DOHH2 (cell line): ENCODE measurements around the gene DIP2C.

Experiments
- H3F3A ChIP-seq: fragments of 200-600 bp; sonication (generic), shearing (Covaris generic); 2 replicates; pipeline ENCODE4 v1.6.0; 2016; ENCODE audit warnings: antibody characterized with exemption, mild to moderate bottlenecking; ENCODE audit not compliant: control insufficient read depth, insufficient read depth
- H3K27ac ChIP-seq: fragments of 200-600 bp; sonication (generic); 2 replicates; pipeline ENCODE4 v1.5.1; 2014; ENCODE audit warnings: low read depth, mild to moderate bottlenecking, low read length, moderate library complexity
- H3K27me3 ChIP-seq: fragments of 200-600 bp; sonication (generic); 2 replicates; pipeline ENCODE4 v1.6.1; 2014; ENCODE audit warnings: mild to moderate bottlenecking, low read length, mixed read lengths; ENCODE audit not compliant: control insufficient read depth
- H3K36me3 ChIP-seq: fragments of 200-600 bp; sonication (generic); 2 replicates; pipeline ENCODE4 v1.6.1; 2014; ENCODE audit warnings: mild to moderate bottlenecking, low read length, moderate library complexity, mixed read lengths; ENCODE audit not compliant: control insufficient read depth
- H3K4me1 ChIP-seq: fragments of 200-600 bp; sonication (generic); 2 replicates; pipeline ENCODE4 v1.6.1; 2014; ENCODE audit warnings: mild to moderate bottlenecking, low read length, mixed read lengths; ENCODE audit not compliant: control insufficient read depth
- H3K4me2 ChIP-seq: fragments of 200-600 bp; sonication (generic); 2 replicates; pipeline ENCODE4 v1.6.0; 2014; ENCODE audit warnings: mild to moderate bottlenecking, low read length, moderate library complexity
- H3K4me3 ChIP-seq: fragments of 200-600 bp; sonication (generic); 2 replicates; pipeline ENCODE4 v1.5.1; 2014; ENCODE audit warnings: mild to moderate bottlenecking, low read length, mixed read lengths
- H3K79me2 ChIP-seq: fragments of 200-600 bp; sonication (generic); 2 replicates; pipeline ENCODE4 v1.6.1; 2014; ENCODE audit warnings: mild to moderate bottlenecking, low read length, mixed read lengths; ENCODE audit not compliant: control insufficient read depth
- H3K9me2 ChIP-seq: fragments of 200-600 bp; sonication (generic); replicated peaks from 2 replicates; pipeline ENCODE4 v1.6.1; 2014; ENCODE audit warnings: mild to moderate bottlenecking, low read length, mixed read lengths; ENCODE audit not compliant: control insufficient read depth
- H3K9me3 ChIP-seq: fragments of 200-600 bp; sonication (generic); 2 replicates; pipeline ENCODE4 v1.6.1; 2014; ENCODE audit warnings: antibody characterized with exemption, low read length, mixed read lengths; ENCODE audit not compliant: control insufficient read depth, insufficient read depth
- H4K20me1 ChIP-seq: fragments of 200-600 bp; sonication (generic); 2 replicates; pipeline ENCODE4 v1.6.0; 2014; ENCODE audit warnings: low read depth, mild to moderate bottlenecking, antibody characterized with exemption, low read length, moderate library complexity; ENCODE audit not compliant: control insufficient read depth, insufficient read depth
- EZH2phosphoT487 ChIP-seq: fragments of 200-600 bp; sonication (generic); IDR thresholded peaks from 2 replicates; pipeline ENCODE4 v1.6.1; 2017; ENCODE audit warnings: borderline replicate concordance, mild to moderate bottlenecking, antibody characterized with exemption, low read length, moderate library complexity, mixed read lengths
- TF ChIP-seq, protein P1 (sequence below): fragments of 200-600 bp; sonication (generic); IDR thresholded peaks from one replicate; pipeline ENCODE4 v1.5.1; 2014; ENCODE audit warnings: antibody characterized with exemption, mild to moderate bottlenecking, low read depth, low read length; ENCODE audit not compliant: poor library complexity, severe bottlenecking

The DIP2C gene

DNA sequence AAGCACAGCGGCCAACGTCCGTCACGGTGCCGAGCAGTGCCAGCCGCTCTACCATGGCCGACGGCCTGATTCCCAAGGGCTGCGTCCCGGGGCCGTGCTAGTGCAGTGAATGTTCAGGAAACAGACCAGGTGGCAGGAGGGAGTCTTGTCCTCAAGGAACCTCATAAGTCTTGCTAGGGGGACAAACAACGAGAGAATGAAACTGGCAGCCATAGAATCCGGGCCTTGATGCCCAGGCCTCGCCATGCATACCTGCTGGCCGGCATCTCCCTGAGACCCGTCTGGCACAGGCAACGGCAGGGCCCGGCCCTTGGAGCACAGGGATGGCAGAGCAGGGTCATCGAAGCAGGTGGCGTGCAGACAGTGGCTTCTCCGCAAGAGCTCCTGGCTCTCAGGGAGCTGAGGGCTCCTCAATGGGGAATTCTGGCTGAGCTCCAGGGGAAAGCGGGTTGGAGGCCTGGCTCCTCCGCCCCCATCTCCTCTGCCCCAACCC lies 58.8 kb downstream of the DIP2C start:
- Histone ChIP-seq H3K27ac (no peak overlapping the region), H3K9me2 (no peaks in the 10 kb centered on the region), H3K36me3 (no peaks in the 10 kb centered on the region), H3K4me1 (no peaks in the 10 kb centered on the region), H3K4me2 (no peak overlapping the region), H3K27me3 (no peaks in the 10 kb centered on the region), H3F3A (no peaks in the 10 kb centered on the region), H3K9me3 (no peaks in the 10 kb centered on the region), H3K4me3 (no peak overlapping the region), H3K79me2 (no peaks in the 10 kb centered on the region), H4K20me1 (no peaks in the 10 kb centered on the region)
- TF ChIP-seq, protein P1, sequence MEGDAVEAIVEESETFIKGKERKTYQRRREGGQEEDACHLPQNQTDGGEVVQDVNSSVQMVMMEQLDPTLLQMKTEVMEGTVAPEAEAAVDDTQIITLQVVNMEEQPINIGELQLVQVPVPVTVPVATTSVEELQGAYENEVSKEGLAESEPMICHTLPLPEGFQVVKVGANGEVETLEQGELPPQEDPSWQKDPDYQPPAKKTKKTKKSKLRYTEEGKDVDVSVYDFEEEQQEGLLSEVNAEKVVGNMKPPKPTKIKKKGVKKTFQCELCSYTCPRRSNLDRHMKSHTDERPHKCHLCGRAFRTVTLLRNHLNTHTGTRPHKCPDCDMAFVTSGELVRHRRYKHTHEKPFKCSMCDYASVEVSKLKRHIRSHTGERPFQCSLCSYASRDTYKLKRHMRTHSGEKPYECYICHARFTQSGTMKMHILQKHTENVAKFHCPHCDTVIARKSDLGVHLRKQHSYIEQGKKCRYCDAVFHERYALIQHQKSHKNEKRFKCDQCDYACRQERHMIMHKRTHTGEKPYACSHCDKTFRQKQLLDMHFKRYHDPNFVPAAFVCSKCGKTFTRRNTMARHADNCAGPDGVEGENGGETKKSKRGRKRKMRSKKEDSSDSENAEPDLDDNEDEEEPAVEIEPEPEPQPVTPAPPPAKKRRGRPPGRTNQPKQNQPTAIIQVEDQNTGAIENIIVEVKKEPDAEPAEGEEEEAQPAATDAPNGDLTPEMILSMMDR, result no peak
- TF ChIP-seq EZH2phosphoT487, result no peak

DNA sequence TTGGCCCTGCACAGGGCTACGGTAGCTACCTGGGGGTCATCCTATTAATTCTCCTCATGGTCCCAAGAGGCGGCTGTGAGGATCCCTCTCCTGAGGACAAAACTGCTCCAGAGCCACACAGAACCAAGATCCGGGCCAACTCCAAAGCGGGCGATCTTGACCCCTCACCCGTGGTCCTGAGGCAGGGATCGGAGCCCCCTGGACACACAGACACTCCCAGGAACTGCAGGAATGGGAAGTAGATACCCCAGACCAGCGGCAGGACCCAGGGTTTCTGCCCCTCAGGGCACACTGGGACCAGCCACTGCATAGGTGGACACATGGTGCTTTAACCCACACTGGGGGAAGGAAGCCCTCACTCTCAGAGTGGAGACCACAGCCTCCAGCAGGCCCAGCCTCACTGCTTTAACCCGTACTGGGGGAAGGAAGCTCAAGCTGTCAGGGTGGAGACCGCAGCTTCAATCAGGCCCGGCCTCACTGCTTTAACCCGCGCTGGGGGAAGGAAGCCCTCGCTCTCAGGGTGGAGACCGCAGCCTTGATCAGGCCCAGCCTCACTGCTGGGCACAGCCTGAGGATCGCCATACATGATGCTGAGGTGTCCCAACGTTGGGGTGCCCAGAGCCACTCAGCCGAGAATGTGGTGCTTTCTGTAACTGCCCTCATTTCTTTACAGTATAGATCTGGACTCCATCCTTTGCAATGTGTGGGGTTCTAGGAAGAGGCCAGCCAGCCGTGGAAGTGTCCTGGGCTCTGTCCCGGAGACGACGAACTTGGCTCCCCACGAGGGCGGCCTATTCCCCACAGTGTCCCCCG lies 60.1 kb downstream of the DIP2C start:
- Histone ChIP-seq H3K9me3 (no peaks in the 10 kb centered on the region), H3K9me2 (no peaks in the 10 kb centered on the region), H3K4me3 (no peak overlapping the region), H3K27ac (no peak overlapping the region), H3K79me2 (no peaks in the 10 kb centered on the region), H3K4me1 (no peaks in the 10 kb centered on the region), H3F3A (no peaks in the 10 kb centered on the region), H3K27me3 (no peaks in the 10 kb centered on the region), H3K36me3 (no peaks in the 10 kb centered on the region), H4K20me1 (no peaks in the 10 kb centered on the region), H3K4me2 (no peak overlapping the region)
- no peak for TF ChIP-seq EZH2phosphoT487
- TF ChIP-seq, protein P1, result no peak

DNA sequence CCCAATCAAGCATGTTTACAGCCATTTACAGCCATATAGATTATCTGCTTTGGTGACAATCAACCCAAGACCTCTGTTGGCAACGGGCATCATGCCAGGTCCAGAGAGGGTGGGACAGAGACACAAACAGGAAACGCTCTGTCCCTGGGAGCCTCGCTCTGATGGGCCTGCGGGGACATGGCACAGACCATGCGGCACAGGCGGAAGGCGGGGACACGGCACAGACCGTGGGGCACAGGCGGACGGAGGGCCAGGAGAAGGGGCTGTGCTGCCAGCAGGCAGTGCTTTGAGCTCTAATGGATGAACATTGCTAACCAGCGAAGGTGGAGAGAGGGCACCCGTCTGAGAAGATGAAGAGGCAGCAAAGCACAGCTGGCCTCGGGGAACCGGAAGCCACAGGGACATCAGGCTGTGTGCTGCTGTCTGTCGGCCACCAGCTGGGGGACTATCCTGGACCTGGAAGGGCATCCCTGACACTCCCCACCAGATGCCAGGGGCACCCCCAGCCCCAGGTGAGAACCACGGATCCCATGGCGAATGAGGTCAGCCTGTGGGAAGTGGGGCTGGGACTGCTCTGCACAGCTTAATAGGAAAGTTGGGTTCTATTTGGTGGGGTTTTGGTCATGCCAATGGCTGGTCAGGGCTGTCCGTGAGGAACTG lies 61.0 kb downstream of the DIP2C start:
- TF ChIP-seq, protein P1, result no peak
- H3K9me3 ChIP-seq, result no peaks in the 10 kb centered on the region
- no peak overlapping the region for H3K4me3 ChIP-seq
- H3F3A ChIP-seq, result no peaks in the 10 kb centered on the region
- no peaks in the 10 kb centered on the region for H3K36me3 ChIP-seq
- H4K20me1 ChIP-seq, result no peaks in the 10 kb centered on the region
- H3K9me2 ChIP-seq, result no peaks in the 10 kb centered on the region
- no peak overlapping the region for H3K4me2 ChIP-seq
- no peak overlapping the region for H3K27ac ChIP-seq
- H3K79me2 ChIP-seq, result no peaks in the 10 kb centered on the region
- no peaks in the 10 kb centered on the region for H3K27me3 ChIP-seq
- H3K4me1 ChIP-seq, result no peaks in the 10 kb centered on the region
